WERI-Rb-1 (cell line): ENCODE data around the gene ANKS4B.

ENCODE experiments used
- DNase-seq: peaks from one replicate; pipeline ENCODE4 v3.0.0-alpha.2; 2020
- H3K27ac ChIP-seq: fragments of 250-450 bp; sonication (Bioruptor Pico); 2 replicates; pipeline ENCODE4 v1.5.1; 2020; ENCODE audit warnings: mild to moderate bottlenecking, moderate library complexity
- H3K27me3 ChIP-seq: fragments of 250-450 bp; sonication (Bioruptor Pico); 2 replicates; pipeline ENCODE4 v1.5.1; 2021; ENCODE audit warnings: mild to moderate bottlenecking, low read depth, moderate library complexity; ENCODE audit not compliant: insufficient read depth, severe bottlenecking
- H3K36me3 ChIP-seq: fragments of 250-450 bp; sonication (Bioruptor Pico); 2 replicates; pipeline ENCODE4 v1.5.1; 2020; ENCODE audit warnings: mild to moderate bottlenecking, moderate library complexity
- H3K4me3 ChIP-seq: 2 replicates; pipeline ENCODE4 v1.5.1; 2011; ENCODE audit warnings: low read depth, mild to moderate bottlenecking, control low read depth, low read length
- H3K9me3 ChIP-seq: fragments of 250-450 bp; sonication (Bioruptor Pico); 2 replicates; pipeline ENCODE4 v1.5.1; 2021; ENCODE audit warnings: mild to moderate bottlenecking, moderate library complexity; ENCODE audit not compliant: severe bottlenecking
- TF ChIP-seq, protein P1 (sequence below): IDR thresholded peaks from 2 replicates; pipeline ENCODE4 v1.5.1; 2011; ENCODE audit warnings: low read depth, mild to moderate bottlenecking, control low read depth, inconsistent platforms, low read length

Gene ANKS4B

DNA sequence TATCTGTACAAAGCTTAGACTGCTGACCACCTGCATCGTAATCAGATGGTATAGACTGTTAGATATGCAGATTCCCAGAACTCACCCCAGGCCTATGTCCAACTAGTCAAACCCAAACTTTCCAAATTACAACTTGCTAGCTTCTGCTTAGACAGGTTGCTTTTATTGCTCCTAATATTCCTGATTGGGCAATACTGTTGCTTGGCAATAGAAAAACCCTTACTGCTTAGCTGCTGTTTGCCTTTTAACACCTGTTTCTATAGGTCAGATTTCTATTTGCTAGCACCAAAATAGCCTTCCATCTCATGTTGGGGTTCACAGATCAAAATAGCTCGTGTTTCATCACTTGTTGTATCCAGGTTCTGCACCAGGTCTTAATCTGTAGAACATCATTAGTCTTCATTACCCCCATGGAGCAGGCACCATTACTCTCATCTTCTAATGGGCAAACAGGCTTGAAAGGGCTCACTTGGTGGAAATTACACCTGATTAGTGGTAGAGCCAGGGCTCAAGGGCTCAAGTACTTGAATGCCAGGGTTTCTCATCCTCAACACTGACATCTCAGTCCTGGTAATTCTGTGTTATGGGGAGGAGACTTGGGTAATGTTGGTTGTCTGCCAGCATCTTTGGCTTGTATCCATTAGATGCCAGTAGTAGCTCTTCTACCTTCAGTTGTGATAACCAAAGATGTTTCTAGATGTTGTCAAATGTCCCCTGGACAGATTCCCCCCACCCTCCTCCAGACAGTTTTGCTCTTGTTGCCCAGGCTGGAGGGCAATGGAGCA, 24.9 kb upstream of the ANKS4B start:
- Histone ChIP-seq H3K27me3 (no peaks in the 10 kb centered on the region), H3K4me3 (no peak overlapping the region), H3K36me3 (no peaks in the 10 kb centered on the region), H3K27ac (no peak overlapping the region), H3K9me3 (no peaks in the 10 kb centered on the region)
- TF ChIP-seq, protein P1, sequence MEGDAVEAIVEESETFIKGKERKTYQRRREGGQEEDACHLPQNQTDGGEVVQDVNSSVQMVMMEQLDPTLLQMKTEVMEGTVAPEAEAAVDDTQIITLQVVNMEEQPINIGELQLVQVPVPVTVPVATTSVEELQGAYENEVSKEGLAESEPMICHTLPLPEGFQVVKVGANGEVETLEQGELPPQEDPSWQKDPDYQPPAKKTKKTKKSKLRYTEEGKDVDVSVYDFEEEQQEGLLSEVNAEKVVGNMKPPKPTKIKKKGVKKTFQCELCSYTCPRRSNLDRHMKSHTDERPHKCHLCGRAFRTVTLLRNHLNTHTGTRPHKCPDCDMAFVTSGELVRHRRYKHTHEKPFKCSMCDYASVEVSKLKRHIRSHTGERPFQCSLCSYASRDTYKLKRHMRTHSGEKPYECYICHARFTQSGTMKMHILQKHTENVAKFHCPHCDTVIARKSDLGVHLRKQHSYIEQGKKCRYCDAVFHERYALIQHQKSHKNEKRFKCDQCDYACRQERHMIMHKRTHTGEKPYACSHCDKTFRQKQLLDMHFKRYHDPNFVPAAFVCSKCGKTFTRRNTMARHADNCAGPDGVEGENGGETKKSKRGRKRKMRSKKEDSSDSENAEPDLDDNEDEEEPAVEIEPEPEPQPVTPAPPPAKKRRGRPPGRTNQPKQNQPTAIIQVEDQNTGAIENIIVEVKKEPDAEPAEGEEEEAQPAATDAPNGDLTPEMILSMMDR = no peak
- DNase-seq = no peak

DNA sequence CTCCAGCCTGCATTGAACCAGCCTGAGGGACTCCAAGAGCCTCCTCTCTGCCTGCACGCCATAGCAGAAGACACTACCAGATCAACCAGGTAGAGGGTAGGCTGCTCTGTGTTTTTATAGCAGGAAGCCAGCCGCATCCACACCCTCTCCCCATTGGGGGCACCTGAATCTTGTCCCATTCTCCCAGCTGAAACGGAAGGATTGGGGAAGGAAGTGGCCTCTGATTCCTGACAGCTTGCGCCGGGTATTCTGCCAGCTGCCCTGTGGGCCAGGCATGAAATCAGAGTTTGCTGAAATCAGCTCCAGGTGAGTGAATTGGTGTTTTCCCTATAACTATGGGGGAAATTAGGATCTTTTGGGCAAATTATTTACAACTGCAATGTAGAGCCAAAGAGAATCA, 22.0 kb upstream of the ANKS4B start, which contains the start of gene ZP2:
ZP2 (minus strand) TSS at position 89 of the 400 bp plus-strand sequence; CDS start at position 62, 27 bp downstream.
- H3K9me3 ChIP-seq = no peaks in the 10 kb centered on the region
- H3K36me3 ChIP-seq = no peaks in the 10 kb centered on the region
- no peak within 1 kb of the TSS for H3K27ac ChIP-seq
- H3K27me3 ChIP-seq = no peaks in the 10 kb centered on the region
- no peak within 1 kb of the TSS for H3K4me3 ChIP-seq
- TF ChIP-seq, protein P1 = no peak
- DNase-seq = no peak

DNA sequence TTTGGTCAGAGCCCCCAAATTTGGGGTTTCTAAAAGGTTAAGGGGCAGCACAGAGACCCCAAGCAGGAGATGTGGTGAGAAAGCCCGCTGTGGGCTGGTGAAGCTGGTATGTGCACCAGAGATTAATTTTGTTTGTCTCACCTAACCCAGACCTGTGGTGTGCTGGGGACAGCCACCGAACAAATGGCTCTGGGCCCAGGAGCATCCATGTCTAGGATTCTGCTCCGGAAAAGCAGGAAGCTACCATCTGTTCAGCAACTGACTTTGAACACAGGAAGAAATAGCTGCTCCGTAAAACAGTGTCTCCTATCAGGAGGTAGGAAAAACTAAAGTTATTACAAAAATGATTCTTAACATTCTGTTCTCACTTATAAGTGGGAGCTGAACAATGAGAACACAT, 19.4 kb upstream of the ANKS4B start:
- Histone ChIP-seq H3K4me3 (no peak overlapping the region), H3K9me3 (peaks cover 3% of the 10 kb centered on the region), H3K27ac (no peak overlapping the region), H3K27me3 (no peaks in the 10 kb centered on the region), H3K36me3 (no peaks in the 10 kb centered on the region)
- DNase-seq = no peak
- TF ChIP-seq, protein P1 = no peak

DNA sequence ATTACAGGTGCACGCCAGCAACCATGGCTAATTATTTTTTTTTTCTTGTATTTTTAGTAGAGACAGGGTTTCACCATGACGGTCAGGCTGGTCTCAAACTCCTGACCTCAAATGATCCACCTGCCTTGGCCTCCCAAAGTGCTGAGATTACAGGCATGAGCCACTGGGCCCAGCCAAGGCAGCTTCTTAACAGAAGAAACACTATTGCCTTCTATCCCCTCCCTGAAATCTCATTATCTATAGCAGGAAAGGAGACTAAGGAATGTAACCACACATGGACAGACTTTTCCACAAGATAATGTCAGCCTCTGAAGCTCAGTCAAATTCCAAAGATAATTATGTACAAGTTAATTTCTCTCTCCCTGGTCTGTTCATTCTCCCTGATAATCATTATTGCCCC, 16.4 kb upstream of the ANKS4B start:
- no peak overlapping the region for H3K4me3 ChIP-seq
- no peak for DNase-seq
- TF ChIP-seq, protein P1 = no peak
- H3K27ac ChIP-seq = no peak overlapping the region
- no peaks in the 10 kb centered on the region for H3K36me3 ChIP-seq
- H3K9me3 ChIP-seq = peaks cover 3% of the 10 kb centered on the region
- no peaks in the 10 kb centered on the region for H3K27me3 ChIP-seq

DNA sequence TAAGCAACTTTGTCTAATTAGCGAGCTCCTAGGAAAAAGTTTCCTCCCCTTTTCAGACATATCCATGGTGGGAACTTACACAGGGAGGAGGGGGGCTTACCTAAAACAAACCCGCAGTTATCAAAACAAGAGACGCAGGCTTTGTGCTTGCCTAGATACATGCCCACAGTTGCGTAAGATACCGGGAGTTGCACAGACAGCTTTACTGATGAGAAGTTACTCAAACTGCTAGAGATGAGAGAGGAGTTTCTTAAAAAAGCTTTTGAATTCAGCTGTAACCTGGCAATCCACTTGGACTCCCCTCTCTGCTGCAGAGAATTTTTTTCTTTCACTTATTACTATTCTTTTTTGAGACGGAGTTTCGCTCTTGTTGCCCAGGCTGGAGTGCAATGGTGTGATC, 15.3 kb upstream of the ANKS4B start:
- TF ChIP-seq, protein P1 = no peak
- H3K27ac ChIP-seq = no peak overlapping the region
- no peaks in the 10 kb centered on the region for H3K27me3 ChIP-seq
- H3K9me3 ChIP-seq = peaks cover 3% of the 10 kb centered on the region
- no peak overlapping the region for H3K4me3 ChIP-seq
- no peaks in the 10 kb centered on the region for H3K36me3 ChIP-seq
- no peak for DNase-seq

DNA sequence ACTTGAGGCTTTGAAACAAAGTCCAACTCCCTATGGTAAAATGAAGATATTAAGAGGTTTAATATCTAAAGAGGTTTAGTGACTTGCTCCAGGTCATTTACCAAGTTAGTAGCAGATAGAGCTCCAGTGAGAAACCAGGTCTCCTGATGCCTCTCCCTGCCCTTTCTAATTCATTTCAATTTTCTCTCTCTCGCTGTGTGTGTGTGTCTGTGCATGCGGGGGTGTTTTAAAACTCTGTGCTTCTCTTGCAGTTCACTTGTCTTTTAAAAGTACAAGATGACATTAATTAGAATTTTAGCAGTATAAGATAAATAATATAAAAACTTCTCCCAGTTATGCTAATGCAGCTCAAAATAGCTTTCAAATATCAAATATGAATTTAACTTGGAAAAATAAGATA, 13.9 kb upstream of the ANKS4B start:
- no peak for DNase-seq
- peaks cover 3% of the 10 kb centered on the region for H3K9me3 ChIP-seq
- TF ChIP-seq, protein P1 = no peak
- H3K27me3 ChIP-seq = no peaks in the 10 kb centered on the region
- H3K27ac ChIP-seq = no peak overlapping the region
- H3K36me3 ChIP-seq = no peaks in the 10 kb centered on the region
- H3K4me3 ChIP-seq = no peak overlapping the region
